HG03354 (cell line): Measurements from ENCODE around the gene DAZ2.
"Not testable (repeated sequence)": the region's sequence is repeated elsewhere in the genome, so short reads cannot be mapped to it uniquely, and the experiment has no call there.

Experiments
- ATAC-seq: cut with Tn5 transposase; IDR thresholded peaks from one replicate; pipeline ENCODE4 v1.9.1; 2021; ENCODE audit warnings: mild to moderate bottlenecking; ENCODE audit not compliant: unreplicated experiment, poor library complexity, severe bottlenecking

The DAZ2 gene, protein sequence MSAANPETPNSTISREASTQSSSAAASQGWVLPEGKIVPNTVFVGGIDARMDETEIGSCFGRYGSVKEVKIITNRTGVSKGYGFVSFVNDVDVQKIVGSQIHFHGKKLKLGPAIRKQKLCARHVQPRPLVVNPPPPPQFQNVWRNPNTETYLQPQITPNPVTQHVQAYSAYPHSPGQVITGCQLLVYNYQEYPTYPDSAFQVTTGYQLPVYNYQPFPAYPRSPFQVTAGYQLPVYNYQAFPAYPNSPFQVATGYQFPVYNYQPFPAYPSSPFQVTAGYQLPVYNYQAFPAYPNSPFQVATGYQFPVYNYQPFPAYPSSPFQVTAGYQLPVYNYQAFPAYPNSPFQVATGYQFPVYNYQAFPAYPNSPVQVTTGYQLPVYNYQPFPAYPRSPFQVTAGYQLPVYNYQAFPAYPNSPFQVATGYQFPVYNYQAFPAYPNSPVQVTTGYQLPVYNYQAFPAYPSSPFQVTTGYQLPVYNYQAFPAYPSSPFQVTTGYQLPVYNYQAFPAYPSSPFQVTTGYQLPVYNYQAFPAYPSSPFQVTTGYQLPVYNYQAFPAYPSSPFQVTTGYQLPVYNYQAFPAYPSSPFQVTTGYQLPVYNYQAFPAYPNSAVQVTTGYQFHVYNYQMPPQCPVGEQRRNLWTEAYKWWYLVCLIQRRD

DNA sequence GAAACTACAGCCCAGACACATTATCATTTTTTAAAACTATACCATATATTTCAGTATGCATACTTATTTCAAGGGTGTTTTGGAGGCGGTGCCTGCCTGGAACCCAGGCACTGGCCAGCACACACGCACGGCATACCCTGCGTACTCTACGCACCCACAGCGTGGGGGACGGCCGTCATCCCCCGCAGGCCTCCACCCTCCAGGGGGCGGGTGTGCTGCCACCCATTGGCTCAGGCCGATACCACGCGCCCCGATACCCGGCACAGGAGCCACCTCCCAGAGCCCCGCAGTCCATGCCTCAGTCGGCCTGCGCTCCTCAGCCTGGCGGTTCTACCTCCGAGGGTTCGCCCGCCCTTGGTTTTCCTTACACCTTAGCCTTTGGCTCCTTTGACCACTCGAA is at the start of gene DAZ2:
DAZ2 (plus strand) TSS at position 301 of the 400 bp plus-strand sequence. CDS start 208 bp downstream, outside the sequence.
- not testable (repeated sequence) for ATAC-seq

DNA sequence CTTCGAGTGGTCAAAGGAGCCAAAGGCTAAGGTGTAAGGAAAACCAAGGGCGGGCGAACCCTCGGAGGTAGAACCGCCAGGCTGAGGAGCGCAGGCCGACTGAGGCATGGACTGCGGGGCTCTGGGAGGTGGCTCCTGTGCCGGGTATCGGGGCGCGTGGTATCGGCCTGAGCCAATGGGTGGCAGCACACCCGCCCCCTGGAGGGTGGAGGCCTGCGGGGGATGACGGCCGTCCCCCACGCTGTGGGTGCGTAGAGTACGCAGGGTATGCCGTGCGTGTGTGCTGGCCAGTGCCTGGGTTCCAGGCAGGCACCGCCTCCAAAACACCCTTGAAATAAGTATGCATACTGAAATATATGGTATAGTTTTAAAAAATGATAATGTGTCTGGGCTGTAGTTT is 20.4 kb upstream of the DAZ2 start, which contains the start of gene DAZ1:
DAZ1 (minus strand) TSS at position 101 of the 400 bp plus-strand sequence. CDS start 208 bp downstream, outside the sequence.
- ATAC-seq = not testable (repeated sequence)

DNA sequence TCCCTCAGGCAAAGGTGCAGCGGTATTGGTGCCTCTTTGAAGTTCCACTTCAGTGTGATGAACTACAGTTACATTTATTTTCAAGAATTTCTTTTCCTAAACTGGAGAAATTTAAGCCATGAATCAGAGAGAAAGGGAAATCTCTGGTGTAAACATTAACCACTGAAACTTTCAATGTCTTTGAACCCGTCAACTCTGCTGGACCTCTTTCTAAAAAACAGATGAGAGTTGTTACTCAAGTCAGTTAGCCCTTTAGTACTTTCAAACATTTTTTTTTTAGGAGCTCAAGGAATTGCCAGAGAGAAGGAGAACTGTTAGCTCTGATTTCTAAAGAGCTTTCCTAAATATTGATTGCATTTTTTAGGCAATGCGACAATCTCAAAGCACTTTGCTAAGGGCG is 11.9 kb upstream of the DAZ2 start:
- ATAC-seq = not testable (repeated sequence)

DNA sequence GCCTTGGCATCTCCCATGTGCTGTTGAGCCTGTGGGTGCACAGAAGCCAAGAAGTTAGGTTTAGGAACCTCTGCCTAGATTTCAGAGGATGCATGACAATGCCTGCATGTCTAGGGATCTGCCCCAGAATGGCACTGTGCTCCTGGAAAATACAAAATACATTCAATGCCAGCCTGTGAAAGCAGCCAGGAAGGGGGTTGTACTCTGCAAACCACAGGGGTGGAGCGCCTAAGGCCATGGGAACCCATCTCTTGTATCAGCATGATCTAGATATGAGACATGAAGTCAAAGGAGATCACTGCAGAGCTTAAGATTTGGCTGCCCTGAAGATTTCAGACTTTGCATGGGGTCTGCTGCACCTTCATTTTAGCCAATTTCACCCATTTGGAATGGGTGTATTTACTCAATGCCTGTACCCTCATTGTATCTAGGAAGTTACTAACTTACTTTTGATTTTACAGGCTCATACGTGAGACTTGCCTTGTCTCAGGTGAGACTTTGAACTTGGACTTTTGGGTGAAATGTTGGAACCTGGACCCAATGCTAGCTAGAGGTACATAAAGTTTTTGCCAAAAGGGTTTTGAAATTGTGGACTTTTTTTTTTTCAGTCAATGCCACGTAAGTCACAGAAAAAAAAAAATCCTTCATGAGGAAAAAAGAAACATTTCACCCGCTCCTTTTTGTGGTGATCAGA is 9.4 kb upstream of the DAZ2 start:
- ATAC-seq = not testable (repeated sequence)

DNA sequence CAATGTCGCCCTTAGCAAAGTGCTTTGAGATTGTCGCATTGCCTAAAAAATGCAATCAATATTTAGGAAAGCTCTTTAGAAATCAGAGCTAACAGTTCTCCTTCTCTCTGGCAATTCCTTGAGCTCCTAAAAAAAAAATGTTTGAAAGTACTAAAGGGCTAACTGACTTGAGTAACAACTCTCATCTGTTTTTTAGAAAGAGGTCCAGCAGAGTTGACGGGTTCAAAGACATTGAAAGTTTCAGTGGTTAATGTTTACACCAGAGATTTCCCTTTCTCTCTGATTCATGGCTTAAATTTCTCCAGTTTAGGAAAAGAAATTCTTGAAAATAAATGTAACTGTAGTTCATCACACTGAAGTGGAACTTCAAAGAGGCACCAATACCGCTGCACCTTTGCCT is 8.7 kb upstream of the DAZ2 start:
- ATAC-seq = not testable (repeated sequence)
